HEK293 (cell line): ENCODE results near the gene FXYD5.

Source experiments
- EGR2 ChIP-seq: fragments of 450-650 bp; formaldehyde crosslinking; IDR thresholded peaks from 2 replicates; pipeline ENCODE4 v1.5.1; 2016; ENCODE audit warnings: low read depth, missing biosample characterization, missing genetic modification characterization
- FEZF1 ChIP-seq: fragments of 450-650 bp; formaldehyde crosslinking; IDR thresholded peaks from 2 replicates; pipeline ENCODE4 v1.5.1; 2016; ENCODE audit warnings: missing biosample characterization, missing genetic modification characterization
- GLI2 ChIP-seq: fragments of 450-650 bp; formaldehyde crosslinking; IDR thresholded peaks from 2 replicates; pipeline ENCODE4; 2017; ENCODE audit warnings: missing biosample characterization, missing genetic modification characterization, low read depth, borderline replicate concordance
- KLF1 ChIP-seq: fragments of 450-650 bp; formaldehyde crosslinking; IDR thresholded peaks from 2 replicates; pipeline ENCODE4 v1.5.1; 2016; ENCODE audit warnings: missing biosample characterization, missing genetic modification characterization
- KLF16 ChIP-seq: fragments of 450-650 bp; formaldehyde crosslinking; IDR thresholded peaks from 2 replicates; pipeline ENCODE4 v1.5.1; 2017; ENCODE audit warnings: missing biosample characterization, missing genetic modification characterization
- MZF1 ChIP-seq: fragments of 450-650 bp; formaldehyde crosslinking; IDR thresholded peaks from 2 replicates; pipeline ENCODE4 v1.5.1; 2017; ENCODE audit warnings: missing biosample characterization, missing genetic modification characterization, borderline replicate concordance
- PRDM2 ChIP-seq: fragments of 450-650 bp; formaldehyde crosslinking; IDR thresholded peaks from 2 replicates; pipeline ENCODE4 v1.5.1; 2016; ENCODE audit warnings: missing biosample characterization, missing genetic modification characterization, borderline replicate concordance
- TCF7L2 ChIP-seq: IDR thresholded peaks from 2 replicates; pipeline ENCODE4 v1.6.1; 2011; ENCODE audit warnings: low read depth, mild to moderate bottlenecking, inconsistent platforms, low read length, moderate library complexity, borderline replicate concordance
- TRIM28 ChIP-seq: IDR thresholded peaks from 2 replicates; pipeline ENCODE4 v1.6.1; 2011; ENCODE audit warnings: low read length, control low read depth, borderline replicate concordance
- ZBTB21 ChIP-seq: fragments of 450-650 bp; formaldehyde crosslinking; IDR thresholded peaks from 2 replicates; pipeline ENCODE4 v1.5.1; 2017; ENCODE audit warnings: missing biosample characterization, missing genetic modification characterization
- ZBTB26 ChIP-seq: fragments of 450-650 bp; formaldehyde crosslinking; optimal IDR thresholded peaks from 2 replicates; pipeline ENCODE3; 2016; ENCODE audit warnings: missing biosample characterization, mild to moderate bottlenecking, missing genetic modification characterization
- ZFP37 ChIP-seq: fragments of 450-650 bp; formaldehyde crosslinking; IDR thresholded peaks from 2 replicates; pipeline ENCODE4 v1.5.1; 2016; ENCODE audit warnings: missing biosample characterization, missing genetic modification characterization
- ZIC2 ChIP-seq: fragments of 450-650 bp; formaldehyde crosslinking; IDR thresholded peaks from 2 replicates; pipeline ENCODE4 v1.5.1; 2016; ENCODE audit warnings: missing biosample characterization, missing genetic modification characterization
- ZNF175 ChIP-seq: fragments of 450-650 bp; formaldehyde crosslinking; IDR thresholded peaks from 2 replicates; pipeline ENCODE4 v1.5.1; 2016; ENCODE audit warnings: missing biosample characterization, missing genetic modification characterization
- ZNF239 ChIP-seq: fragments of 450-650 bp; formaldehyde crosslinking; IDR thresholded peaks from 2 replicates; pipeline ENCODE4 v1.5.1; 2016; ENCODE audit warnings: missing biosample characterization, missing genetic modification characterization
- ZNF248 ChIP-seq: fragments of 450-650 bp; formaldehyde crosslinking; IDR thresholded peaks from 2 replicates; pipeline ENCODE4 v1.5.1; 2017; ENCODE audit warnings: missing biosample characterization, missing genetic modification characterization
- ZNF274 ChIP-seq, 2 experiments: fragments of 200-500 bp in 1 of 2; fragments of 450-650 bp in 1 of 2; sonication (Bioruptor generic) in 1 of 2; formaldehyde crosslinking in 1 of 2; IDR thresholded peaks; 2 replicates each; pipeline versions ENCODE4 v1.5.1 to v1.6.1; 2014 to 2016; ENCODE audit warnings: borderline replicate concordance in 1 of 2, inconsistent platforms in 1 of 2, low read length in 1 of 2, missing biosample characterization in 1 of 2, missing genetic modification characterization in 1 of 2
- ZNF366 ChIP-seq: fragments of 450-650 bp; formaldehyde crosslinking; conservative IDR thresholded peaks from 2 replicates; pipeline ENCODE4 v1.5.1; 2016; ENCODE audit warnings: missing biosample characterization, missing genetic modification characterization
- ZNF391 ChIP-seq: fragments of 450-650 bp; formaldehyde crosslinking; IDR thresholded peaks from 2 replicates; pipeline ENCODE4 v1.5.1; 2016; ENCODE audit warnings: low read depth, missing biosample characterization, missing genetic modification characterization, borderline replicate concordance
- ZNF423 ChIP-seq: fragments of 450-650 bp; formaldehyde crosslinking; IDR thresholded peaks from 2 replicates; pipeline ENCODE4 v1.5.1; 2016; ENCODE audit warnings: missing biosample characterization, missing genetic modification characterization
- ZNF585B ChIP-seq: fragments of 450-650 bp; formaldehyde crosslinking; IDR thresholded peaks from 2 replicates; pipeline ENCODE4 v1.5.1; 2016; ENCODE audit warnings: missing biosample characterization, missing genetic modification characterization
- ZNF600 ChIP-seq: fragments of 450-650 bp; formaldehyde crosslinking; IDR thresholded peaks from 2 replicates; pipeline ENCODE4 v1.5.1; 2016; ENCODE audit warnings: missing biosample characterization, missing genetic modification characterization
- ZNF610 ChIP-seq: fragments of 450-650 bp; formaldehyde crosslinking; IDR thresholded peaks from 2 replicates; pipeline ENCODE4 v1.5.1; 2016; ENCODE audit warnings: missing biosample characterization, missing genetic modification characterization, borderline replicate concordance
- ZNF626 ChIP-seq: fragments of 450-650 bp; sonication (Bioruptor Pico); formaldehyde crosslinking; IDR thresholded peaks from 2 replicates; pipeline ENCODE4 v1.5.1; 2018; ENCODE audit warnings: missing biosample characterization, missing genetic modification characterization, inconsistent platforms
- ZSCAN30 ChIP-seq: fragments of 450-650 bp; IDR thresholded peaks from 2 replicates; pipeline ENCODE4 v1.5.1; 2018; ENCODE audit warnings: missing biosample characterization, mild to moderate bottlenecking, missing genetic modification characterization, moderate library complexity
- ZXDB ChIP-seq: fragments of 450-650 bp; formaldehyde crosslinking; IDR thresholded peaks from 2 replicates; pipeline ENCODE4 v1.5.1; 2016; ENCODE audit warnings: missing biosample characterization, missing genetic modification characterization
- TF ChIP-seq, protein P1 (sequence below): fragments of 450-650 bp; formaldehyde crosslinking; conservative IDR thresholded peaks from 2 replicates; pipeline ENCODE4 v1.5.1; 2016; ENCODE audit warnings: low read depth, missing biosample characterization, missing genetic modification characterization

The FXYD5 gene

GRCh38 chr19:35140962-35141836, 13.3 kb upstream of the FXYD5 start (continued):
- TF ChIP-seq TCF7L2 (no peak), ZSCAN30 (tag by site-specific recombination) (peak; percentile 23; the same call in 1 of the 2 replicates), ZFP37 (peak; percentile 56; the same call in 1 of the 2 replicates), ZNF274 (IDR thresholded peaks at IDR 0.05; ENCODE audit: low read length) (no peak), ZNF274 (tag by site-specific recombination; IDR thresholded peaks at IDR 0.05; ENCODE audit: borderline replicate concordance) (no peak; the same call in 1 of the 2 replicates), ZNF391 (tag by site-specific recombination) (no peak), ZNF239 (tag by site-specific recombination) (no peak), ZBTB26 (tag by site-specific recombination) (peak; percentile 57), EGR2 (peak; percentile 98), FEZF1 (tag by site-specific recombination) (no peak), ZNF423 (tag by site-specific recombination) (no peak), ZNF600 (peak; percentile 86), ZNF585B (tag by site-specific recombination) (no peak), ZNF626 (tag by site-specific recombination) (no peak), KLF1 (peak; percentile 65), ZNF175 (no peak), ZNF610 (tag by site-specific recombination) (peak; percentile 43; the same call in 1 of the 2 replicates), ZBTB21 (peak; percentile 78), GLI2 (tag by site-specific recombination) (no peak), MZF1 (tag by site-specific recombination) (no peak), TRIM28 (no peak), ZNF366 (tag by site-specific recombination) (peak; percentile 97), KLF16 (tag by site-specific recombination) (peak; percentile 54), ZIC2 (tag by site-specific recombination) (no peak), PRDM2 (tag by site-specific recombination) (no peak), ZXDB (peak; percentile 87), ZNF248 (tag by site-specific recombination) (no peak)
- TF ChIP-seq, protein P1, sequence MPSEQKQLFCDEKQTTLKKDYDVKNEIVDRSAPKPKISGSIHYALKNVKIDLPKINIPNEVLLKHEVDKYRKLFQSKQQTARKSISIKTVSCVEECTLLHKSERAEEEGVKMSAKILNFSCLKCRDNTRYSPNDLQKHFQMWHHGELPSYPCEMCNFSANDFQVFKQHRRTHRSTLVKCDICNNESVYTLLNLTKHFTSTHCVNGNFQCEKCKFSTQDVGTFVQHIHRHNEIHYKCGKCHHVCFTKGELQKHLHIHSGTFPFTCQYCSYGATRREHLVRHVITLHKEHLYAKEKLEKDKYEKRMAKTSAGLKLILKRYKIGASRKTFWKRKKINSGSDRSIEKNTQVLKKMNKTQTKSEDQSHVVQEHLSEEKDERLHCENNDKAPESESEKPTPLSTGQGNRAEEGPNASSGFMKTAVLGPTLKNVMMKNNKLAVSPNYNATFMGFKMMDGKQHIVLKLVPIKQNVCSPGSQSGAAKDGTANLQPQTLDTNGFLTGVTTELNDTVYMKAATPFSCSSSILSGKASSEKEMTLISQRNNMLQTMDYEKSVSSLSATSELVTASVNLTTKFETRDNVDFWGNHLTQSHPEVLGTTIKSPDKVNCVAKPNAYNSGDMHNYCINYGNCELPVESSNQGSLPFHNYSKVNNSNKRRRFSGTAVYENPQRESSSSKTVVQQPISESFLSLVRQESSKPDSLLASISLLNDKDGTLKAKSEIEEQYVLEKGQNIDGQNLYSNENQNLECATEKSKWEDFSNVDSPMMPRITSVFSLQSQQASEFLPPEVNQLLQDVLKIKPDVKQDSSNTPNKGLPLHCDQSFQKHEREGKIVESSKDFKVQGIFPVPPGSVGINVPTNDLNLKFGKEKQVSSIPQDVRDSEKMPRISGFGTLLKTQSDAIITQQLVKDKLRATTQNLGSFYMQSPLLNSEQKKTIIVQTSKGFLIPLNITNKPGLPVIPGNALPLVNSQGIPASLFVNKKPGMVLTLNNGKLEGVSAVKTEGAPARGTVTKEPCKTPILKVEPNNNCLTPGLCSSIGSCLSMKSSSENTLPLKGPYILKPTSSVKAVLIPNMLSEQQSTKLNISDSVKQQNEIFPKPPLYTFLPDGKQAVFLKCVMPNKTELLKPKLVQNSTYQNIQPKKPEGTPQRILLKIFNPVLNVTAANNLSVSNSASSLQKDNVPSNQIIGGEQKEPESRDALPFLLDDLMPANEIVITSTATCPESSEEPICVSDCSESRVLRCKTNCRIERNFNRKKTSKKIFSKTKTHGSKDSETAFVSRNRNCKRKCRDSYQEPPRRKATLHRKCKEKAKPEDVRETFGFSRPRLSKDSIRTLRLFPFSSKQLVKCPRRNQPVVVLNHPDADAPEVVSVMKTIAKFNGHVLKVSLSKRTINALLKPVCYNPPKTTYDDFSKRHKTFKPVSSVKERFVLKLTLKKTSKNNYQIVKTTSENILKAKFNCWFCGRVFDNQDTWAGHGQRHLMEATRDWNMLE (tag by site-specific recombination) = no peak
